ENCODE data around the gene PIP4K2C.

The PIP4K2C gene

GRCh38 chr12:57621497-57622292 lies 30.7 kb downstream of the PIP4K2C start:
- DNase-seq (ENCODE audit: low read depth, low spot score) = no peak

- DNase-seq (ENCODE audit: low read depth, low spot score) = no peak
Measured at GRCh38 chr12:57622293-57623245, 31.6 kb downstream of the PIP4K2C start.

- no peak for DNase-seq (ENCODE audit: low read depth, low spot score)
Measured at GRCh38 chr12:57623385-57623784, 32.4 kb downstream of the PIP4K2C start.

GRCh38 chr12:57623811-57624390 lies 32.9 kb downstream of the PIP4K2C start:
- no peak for DNase-seq (ENCODE audit: low read depth, low spot score)

- no peak for DNase-seq (ENCODE audit: low read depth, low spot score)
Measured at GRCh38 chr12:57624441-57625220, 33.6 kb downstream of the PIP4K2C start.

- no peak for DNase-seq (ENCODE audit: low read depth, low spot score)
Measured at GRCh38 chr12:57625261-57626032, 34.5 kb downstream of the PIP4K2C start.

- no peak for DNase-seq (ENCODE audit: low read depth, low spot score)
Measured at GRCh38 chr12:57626111-57626920, 35.3 kb downstream of the PIP4K2C start.

- no peak for DNase-seq (ENCODE audit: low read depth, low spot score)
Measured at GRCh38 chr12:57626921-57627445, 36.0 kb downstream of the PIP4K2C start.

- no peak for DNase-seq (ENCODE audit: low read depth, low spot score)
Measured at GRCh38 chr12:57627501-57628279, 36.7 kb downstream of the PIP4K2C start.

- no peak for DNase-seq (ENCODE audit: low read depth, low spot score)
Measured at GRCh38 chr12:57628280-57629191, 37.5 kb downstream of the PIP4K2C start.

GRCh38 chr12:57629897-57630471 lies 39.0 kb downstream of the PIP4K2C start:
- no peak for DNase-seq (ENCODE audit: low read depth, low spot score)

GRCh38 chr12:57630891-57631433 lies 40.0 kb downstream of the PIP4K2C start:
- no peak for DNase-seq (ENCODE audit: low read depth, low spot score)

- DNase-seq (ENCODE audit: low read depth, low spot score) = no peak
Measured at GRCh38 chr12:57631566-57632072, 40.6 kb downstream of the PIP4K2C start.

GRCh38 chr12:57632073-57632957 lies 41.3 kb downstream of the PIP4K2C start:
- DNase-seq (ENCODE audit: low read depth, low spot score) = no peak

- no peak for DNase-seq (ENCODE audit: low read depth, low spot score)
Measured at GRCh38 chr12:57632958-57633840, 42.2 kb downstream of the PIP4K2C start, which contains the start of gene B4GALNT1. Gene B4GALNT1, minus strand, starts transcription at chr12:57633201. Its CDS starts 1,069 bp downstream, at chr12:57632132.
